H1 (cell line): ENCODE measurements around the gene EPS8L1. TPM values are rescaled to one million over a fixed set of nuclear protein-coding genes. Genes with fewer than 3 reads are reported as not detected.

ENCODE experiments used
- BACH1 ChIP-seq: IDR thresholded peaks from 2 replicates; pipeline ENCODE4 v1.6.1; 2012; ENCODE audit warnings: low read length, improper control_type of control experiment
- CHD2 ChIP-seq: IDR thresholded peaks from 2 replicates; pipeline ENCODE4 v1.6.1; 2012; ENCODE audit warnings: low read length, improper control_type of control experiment
- GABPA ChIP-seq: IDR thresholded peaks from 2 replicates; pipeline ENCODE4 v1.6.1; 2011; ENCODE audit warnings: mild to moderate bottlenecking, low read length, moderate library complexity, borderline replicate concordance; ENCODE audit not compliant: insufficient read depth
- POLR2A ChIP-seq, 2 experiments: IDR thresholded peaks; 1 replicate in 1 of 2; 2 replicates in 1 of 2; pipeline ENCODE4 v1.6.1; 2011; ENCODE audit warnings: low read depth in 2 of 2, low read length in 2 of 2, mild to moderate bottlenecking in 2 of 2; ENCODE audit errors: control extremely low read depth in 1 of 2
- POU5F1 ChIP-seq: IDR thresholded peaks from 2 replicates; pipeline ENCODE4 v1.6.1; 2011; ENCODE audit warnings: low read depth, mild to moderate bottlenecking, low read length, moderate library complexity
- RFX5 ChIP-seq: IDR thresholded peaks from 2 replicates; pipeline ENCODE4 v1.6.1; 2011; ENCODE audit warnings: low read depth, low read length, improper control_type of control experiment, borderline replicate concordance
- SRF ChIP-seq: IDR thresholded peaks from 2 replicates; pipeline ENCODE4 v1.6.1; 2011; ENCODE audit warnings: mild to moderate bottlenecking, low read depth, low read length, moderate library complexity
- polyA plus RNA-seq, 7 experiments: library from polyadenylated mRNA; depleted of rRNA in 3 of 7; stranded (reverse) in 5 of 7; unstranded in 2 of 7; fragments of >200 nt in 5 of 7; fragments of 200-250 nt in 2 of 7; gene quantifications; 1 replicate in 5 of 7; 2 replicates in 1 of 7; 4 replicates in 1 of 7; pipeline versions ENCODE4 v1.2.1 to v1.2.3, GENCODE V29; 2011 to 2013; ENCODE audit warnings: missing spikeins in 2 of 7, mixed read lengths in 2 of 7
- total RNA-seq: library from RNA; stranded (reverse); fragmentation: NEBNext Ultra II Directional; extraction: Animal tissue kit (Norgen Biotek cat#: 25700); gene quantifications from 2 replicates; pipeline ENCODE4 v1.2.1, GENCODE V29; 2021

Gene EPS8L1
- total and polyA plus RNA-seq, 2 of the 8 experiments (the other 6 are each of a cell fraction or from before 2014, with no cell fraction given) = 19.8 to 30.2 TPM

DNA sequence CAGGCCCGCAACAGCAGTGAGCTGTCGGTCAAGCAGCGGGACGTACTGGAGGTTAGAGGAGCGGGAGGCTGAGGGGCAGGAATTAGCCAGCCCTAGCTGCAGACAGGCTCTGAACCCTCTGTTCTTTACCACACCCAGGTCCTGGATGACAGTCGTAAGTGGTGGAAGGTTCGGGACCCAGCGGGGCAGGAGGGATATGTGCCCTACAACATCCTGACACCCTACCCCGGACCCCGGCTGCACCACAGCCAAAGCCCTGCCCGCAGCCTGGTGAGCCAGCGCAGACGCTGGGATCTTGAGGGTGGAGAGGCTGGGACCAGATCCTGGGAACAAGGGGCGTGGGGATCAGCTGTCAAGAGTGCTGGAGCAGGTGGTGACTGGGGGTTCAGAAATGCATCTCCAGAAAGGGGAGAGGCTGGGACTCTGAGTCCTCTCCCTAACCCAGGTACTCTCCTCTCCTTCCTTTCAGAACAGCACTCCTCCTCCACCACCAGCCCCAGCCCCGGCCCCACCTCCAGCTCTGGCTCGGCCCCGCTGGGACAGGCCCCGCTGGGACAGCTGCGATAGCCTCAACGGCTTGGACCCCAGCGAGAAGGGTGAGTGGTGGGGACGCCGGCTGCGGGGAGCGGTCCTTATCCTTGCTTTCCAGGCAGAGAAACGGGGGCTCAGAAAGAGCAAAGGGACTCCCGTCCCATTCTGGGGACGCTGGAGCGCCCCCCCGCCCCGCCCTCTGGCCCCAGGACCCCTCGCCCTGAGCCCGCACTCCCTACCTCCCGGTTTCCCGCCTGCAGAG lies 10.4 kb downstream of the EPS8L1 start (continued):
- TF ChIP-seq BACH1 (no peak), POU5F1 (no peak), SRF (no peak), CHD2 (no peak), GABPA (no peak), RFX5 (no peak), POLR2A (IDR thresholded peaks at IDR 0.05; ENCODE audit: control extremely low read depth in 1 of 2, low read depth in 2 of 2, low read length in 2 of 2) (no peak)
